Type B pancreatic cell (in vitro differentiated cells): ENCODE results near the gene TENT5C. TPM values are rescaled to one million over a fixed set of nuclear protein-coding genes. Genes with fewer than 3 reads are reported as not detected.

ENCODE experiments used
- DNase-seq: peaks from one replicate; pipeline ENCODE4 v3.0.0; 2021; ENCODE audit warnings: mixed read lengths; ENCODE audit not compliant: unreplicated experiment; ENCODE audit errors: extremely low spot score
- H3K27ac Mint-ChIP-seq: 2 replicates; pipeline ENCODE4 v1.8.0; 2021; ENCODE audit warnings: mild to moderate bottlenecking, mixed read lengths
- H3K27me3 Mint-ChIP-seq: 2 replicates; pipeline ENCODE4 v1.8.0; 2021; ENCODE audit warnings: mixed read lengths
- H3K36me3 Mint-ChIP-seq: 2 replicates; pipeline ENCODE4 v1.8.0; 2021; ENCODE audit warnings: mixed read lengths
- H3K4me1 Mint-ChIP-seq: one replicate; pipeline ENCODE4 v1.8.0; 2021; ENCODE audit warnings: mixed read lengths; ENCODE audit not compliant: unreplicated experiment
- H3K4me3 Mint-ChIP-seq: 2 replicates; pipeline ENCODE4 v1.8.0; 2021; ENCODE audit warnings: mild to moderate bottlenecking, mixed read lengths
- H3K9me3 Mint-ChIP-seq: 2 replicates; pipeline ENCODE4 v1.8.0; 2021; ENCODE audit warnings: mixed read lengths
- CTCF ChIP-seq: fragments of 200-600 bp; sonication (generic); conservative IDR thresholded peaks from 2 replicates; pipeline ENCODE4 v1.5.0; 2021; ENCODE audit warnings: antibody characterized with exemption, mild to moderate bottlenecking
- total RNA-seq: library from RNA; stranded (reverse); gene quantifications from 2 replicates; pipeline ENCODE4 v1.2.1, GENCODE V29; 2021; ENCODE audit warnings: low replicate concordance

The TENT5C gene
- total RNA-seq, 1 donor from 2014 or later, result 13.8 TPM

- Mint-ChIP-seq H3K36me3 (no peaks in the 10 kb centered on the region), H3K9me3 (no peaks in the 10 kb centered on the region), H3K4me3 (no peak overlapping the region), H3K27me3 (peaks cover 4% of the 10 kb centered on the region), H3K4me1 (peaks cover 13% of the 10 kb centered on the region), H3K27ac (no peak overlapping the region)
- no peak for DNase-seq
- no peak for TF ChIP-seq CTCF
Measured at GRCh38 chr1:117650840-117651568, 45.2 kb downstream of the TENT5C start.

- TF ChIP-seq CTCF, result no peak
- Mint-ChIP-seq H3K9me3 (no peaks in the 10 kb centered on the region), H3K27me3 (peaks cover 7% of the 10 kb centered on the region), H3K27ac (no peak overlapping the region), H3K4me3 (no peak overlapping the region), H3K36me3 (no peaks in the 10 kb centered on the region), H3K4me1 (peaks cover 17% of the 10 kb centered on the region)
- no peak for DNase-seq
Measured at GRCh38 chr1:117651616-117652015, 45.8 kb downstream of the TENT5C start.

GRCh38 chr1:117652421-117652820 is 46.6 kb downstream of the TENT5C start:
- no peak overlapping the region for H3K27ac Mint-ChIP-seq
- no peak for TF ChIP-seq CTCF
- H3K4me1 Mint-ChIP-seq, result peaks cover 23% of the 10 kb centered on the region
- peaks cover 9% of the 10 kb centered on the region for H3K27me3 Mint-ChIP-seq
- H3K9me3 Mint-ChIP-seq, result no peaks in the 10 kb centered on the region
- H3K36me3 Mint-ChIP-seq, result no peaks in the 10 kb centered on the region
- H3K4me3 Mint-ChIP-seq, result no peak overlapping the region
- no peak for DNase-seq

GRCh38 chr1:117653195-117653594 is 47.3 kb downstream of the TENT5C start:
- no peaks in the 10 kb centered on the region for H3K36me3 Mint-ChIP-seq
- no peak for TF ChIP-seq CTCF
- H3K4me1 Mint-ChIP-seq, result peaks cover 23% of the 10 kb centered on the region
- no peak overlapping the region for H3K27ac Mint-ChIP-seq
- DNase-seq, result no peak
- H3K27me3 Mint-ChIP-seq, result peaks cover 9% of the 10 kb centered on the region
- H3K9me3 Mint-ChIP-seq, result no peaks in the 10 kb centered on the region
- H3K4me3 Mint-ChIP-seq, result no peak overlapping the region

GRCh38 chr1:117653732-117654492 is 48.1 kb downstream of the TENT5C start:
- no peak for TF ChIP-seq CTCF
- Mint-ChIP-seq H3K36me3 (no peaks in the 10 kb centered on the region), H3K4me3 (no peak overlapping the region), H3K4me1 (peaks cover 23% of the 10 kb centered on the region), H3K27me3 (peaks cover 9% of the 10 kb centered on the region), H3K9me3 (no peaks in the 10 kb centered on the region), H3K27ac (no peak overlapping the region)
- DNase-seq, result no peak
